ENCODE data around the gene INSYN2A. TPM values are rescaled to one million over a fixed set of nuclear protein-coding genes. Genes with fewer than 3 reads are reported as not detected.

INSYN2A gene
- total RNA-seq, 1 donor, result not detected

DNA sequence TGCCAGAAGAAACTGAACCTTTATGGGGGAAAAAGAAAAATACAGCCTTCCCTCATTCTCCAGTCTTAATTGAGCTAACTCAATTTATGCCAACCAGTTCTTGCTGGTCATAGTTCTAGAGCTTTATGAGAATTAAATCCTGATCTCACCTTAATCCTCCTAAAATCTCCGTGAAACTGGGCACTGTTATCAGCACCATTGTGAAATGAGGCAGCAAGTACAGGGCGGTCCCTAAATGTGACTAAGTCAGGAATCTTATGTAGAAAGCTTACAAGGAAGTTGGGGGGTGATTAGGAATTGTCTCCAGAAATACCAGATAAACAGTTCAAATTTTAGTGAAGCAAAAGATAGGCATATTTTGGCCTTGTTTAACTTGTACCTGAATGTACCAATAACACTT is 10.7 kb upstream of the INSYN2A start:
- no peaks in the 10 kb centered on the region for H3K9me3 ChIP-seq (ENCODE audit: low read depth, low read length)
- H3K4me1 ChIP-seq (ENCODE audit: insufficient read depth, low read length), result no peaks in the 10 kb centered on the region
- no peaks in the 10 kb centered on the region for H3K27me3 ChIP-seq (ENCODE audit: insufficient read depth, low read length)
- no peak overlapping the region for H3K4me3 ChIP-seq (ENCODE audit: low read length)

DNA sequence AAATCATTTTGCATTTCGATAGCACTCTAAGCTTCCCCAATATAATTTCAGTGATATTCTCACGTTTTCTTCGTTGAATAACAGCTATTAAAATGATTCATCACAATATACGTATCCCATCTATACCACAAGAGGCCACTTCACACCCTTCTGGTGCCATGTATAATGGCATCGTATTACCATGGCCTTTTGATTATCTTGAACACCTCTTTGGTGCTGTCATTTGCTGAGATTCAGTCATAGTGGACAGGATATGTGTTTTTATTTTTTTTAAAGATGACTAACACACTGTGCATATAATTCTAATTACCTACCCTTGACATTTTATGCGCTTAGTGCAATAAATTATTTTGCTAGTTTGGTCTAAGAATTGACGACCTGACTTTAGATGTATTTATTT is 6.7 kb upstream of the INSYN2A start:
- peaks cover 8% of the 10 kb centered on the region for H3K27me3 ChIP-seq (ENCODE audit: insufficient read depth, low read length)

DNA sequence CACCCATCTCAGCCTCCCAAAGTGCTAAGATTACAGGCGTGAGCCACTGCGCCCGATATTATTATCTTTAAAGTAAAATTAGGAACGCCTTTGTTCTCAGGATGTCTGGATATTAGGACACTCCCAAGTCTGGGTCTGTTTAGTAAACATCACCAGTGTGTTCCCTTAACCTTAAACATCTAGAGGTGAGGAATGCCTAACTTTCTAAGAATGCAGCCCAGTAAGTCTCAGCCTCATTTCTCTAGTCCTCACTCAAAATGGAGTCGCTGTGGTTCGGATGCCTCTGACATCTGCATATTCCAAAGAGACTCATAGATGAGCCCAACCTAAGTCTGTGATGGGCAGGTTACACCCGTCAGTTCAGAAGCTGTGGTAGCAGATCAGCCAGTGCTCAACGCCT is 4.3 kb upstream of the INSYN2A start:
- no peaks in the 10 kb centered on the region for H3K9me3 ChIP-seq (ENCODE audit: low read depth, low read length)
- H3K4me1 ChIP-seq (ENCODE audit: insufficient read depth, low read length), result no peaks in the 10 kb centered on the region
- H3K4me3 ChIP-seq (ENCODE audit: low read length), result no peak overlapping the region
- H3K27me3 ChIP-seq (ENCODE audit: insufficient read depth, low read length), result peaks cover 22% of the 10 kb centered on the region

More for the DNA sequence above, 6.7 kb upstream of the INSYN2A start:
- Histone ChIP-seq H3K9me3 (ENCODE audit: low read depth, low read length) (no peaks in the 10 kb centered on the region), H3K4me1 (ENCODE audit: insufficient read depth, low read length) (no peaks in the 10 kb centered on the region), H3K4me3 (ENCODE audit: low read length) (no peak overlapping the region)

DNA sequence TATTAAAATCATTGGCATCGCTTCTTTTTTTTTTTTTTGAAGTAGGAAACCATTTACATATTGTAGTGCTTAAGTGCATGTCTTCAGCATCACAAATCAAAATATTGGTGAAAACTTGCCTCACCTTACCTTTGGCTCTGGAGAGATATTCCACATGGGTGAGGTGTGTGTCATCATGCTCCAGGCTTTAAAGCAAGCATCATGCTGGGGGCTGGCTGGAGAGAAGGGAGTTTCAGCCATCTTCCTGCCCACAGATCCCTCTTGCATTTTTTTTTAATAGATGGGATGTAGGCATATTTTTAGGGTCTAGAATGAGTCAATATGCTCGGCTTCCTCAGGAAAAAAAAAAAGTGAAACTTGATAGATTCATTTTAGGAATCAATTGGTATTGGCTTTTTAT is 2.3 kb upstream of the INSYN2A start:
- H3K9me3 ChIP-seq (ENCODE audit: low read depth, low read length), result no peaks in the 10 kb centered on the region
- H3K27me3 ChIP-seq (ENCODE audit: insufficient read depth, low read length), result peaks cover 39% of the 10 kb centered on the region
- no peaks in the 10 kb centered on the region for H3K4me1 ChIP-seq (ENCODE audit: insufficient read depth, low read length)
- H3K4me3 ChIP-seq (ENCODE audit: low read length), result no peak overlapping the region

DNA sequence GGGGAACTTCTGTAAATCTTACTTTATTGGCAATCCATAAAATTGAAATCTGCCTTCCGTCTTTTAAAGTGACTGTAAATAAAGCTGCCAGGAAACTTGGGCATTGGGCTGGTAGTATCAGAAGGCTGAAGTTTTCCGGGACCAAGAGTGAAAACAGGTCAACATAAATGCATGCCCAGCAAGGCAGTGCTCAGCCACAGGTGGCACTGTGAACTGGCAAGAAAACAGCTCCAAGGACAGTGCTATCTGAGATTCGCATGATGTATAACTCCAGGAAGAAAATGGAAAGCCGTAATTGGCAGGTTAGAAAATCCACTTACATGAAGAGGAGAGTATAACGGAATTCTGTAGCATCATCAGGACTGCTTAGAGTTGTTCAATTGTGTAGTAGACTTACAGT is 1.9 kb upstream of the INSYN2A start:
- peaks cover 43% of the 10 kb centered on the region for H3K27me3 ChIP-seq (ENCODE audit: insufficient read depth, low read length)
- H3K4me1 ChIP-seq (ENCODE audit: insufficient read depth, low read length), result no peaks in the 10 kb centered on the region
- H3K9me3 ChIP-seq (ENCODE audit: low read depth, low read length), result no peaks in the 10 kb centered on the region
- no peak overlapping the region for H3K4me3 ChIP-seq (ENCODE audit: low read length)

DNA sequence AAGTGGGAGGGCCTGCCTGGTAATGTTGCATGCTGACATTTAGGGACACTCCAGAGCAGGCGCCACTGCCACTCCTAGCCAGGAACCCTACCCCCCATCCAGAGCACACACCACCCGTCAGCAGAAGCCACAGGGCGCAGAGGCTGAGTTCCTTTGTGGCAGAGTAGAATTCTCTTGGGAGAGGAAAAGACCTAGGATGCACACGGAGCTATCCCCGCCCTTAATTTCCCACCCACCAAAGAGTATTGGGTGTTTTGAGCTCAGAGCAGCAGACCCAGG is 702 bp upstream of the INSYN2A start:
- no peaks in the 10 kb centered on the region for H3K9me3 ChIP-seq (ENCODE audit: low read depth, low read length)
- H3K4me1 ChIP-seq (ENCODE audit: insufficient read depth, low read length), result no peaks in the 10 kb centered on the region
- H3K4me3 ChIP-seq (ENCODE audit: low read length), result no peak overlapping the region
- H3K27me3 ChIP-seq (ENCODE audit: insufficient read depth, low read length), result peaks cover 50% of the 10 kb centered on the region

DNA sequence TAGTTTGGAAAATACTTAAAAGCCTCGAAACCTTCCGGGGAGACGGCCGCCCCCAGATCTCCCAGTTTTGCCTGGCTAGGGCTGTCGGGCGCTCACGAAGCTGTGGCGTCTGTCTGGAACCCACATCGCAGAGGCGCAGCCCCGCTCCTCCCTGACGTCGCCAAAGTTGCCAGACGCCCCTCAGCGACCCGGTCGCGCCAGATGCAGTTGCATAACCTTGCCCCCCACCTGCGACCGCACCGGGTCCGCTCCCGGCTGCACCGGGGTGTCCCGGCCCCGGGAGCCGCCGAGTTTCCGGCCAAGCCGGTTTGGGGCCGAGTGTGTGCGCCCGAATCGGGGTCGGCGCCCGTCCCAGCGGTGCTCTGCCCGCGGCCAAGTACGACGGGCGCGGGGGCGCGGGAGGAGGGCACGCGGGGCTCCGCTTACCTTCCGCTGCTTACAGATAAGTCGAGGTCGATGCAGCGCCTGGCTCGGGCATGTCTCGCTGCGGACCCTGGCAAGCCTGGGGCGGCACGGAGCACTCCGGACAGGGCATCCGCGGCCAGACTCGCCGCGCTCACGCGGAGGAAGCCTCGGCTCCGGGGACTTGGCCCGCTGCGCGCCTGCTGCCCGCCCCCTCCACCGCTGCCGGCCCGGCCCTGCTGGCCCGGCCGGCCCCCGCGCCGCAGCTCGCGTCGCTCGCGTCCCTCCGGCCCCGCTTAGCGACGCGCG is 665 bp downstream of the INSYN2A start:
- Histone ChIP-seq H3K4me1 (ENCODE audit: insufficient read depth, low read length) (no peaks in the 10 kb centered on the region), H3K9me3 (ENCODE audit: low read depth, low read length) (no peaks in the 10 kb centered on the region), H3K4me3 (ENCODE audit: low read length) (no peak overlapping the region), H3K27me3 (ENCODE audit: insufficient read depth, low read length) (peaks cover 50% of the 10 kb centered on the region)

DNA sequence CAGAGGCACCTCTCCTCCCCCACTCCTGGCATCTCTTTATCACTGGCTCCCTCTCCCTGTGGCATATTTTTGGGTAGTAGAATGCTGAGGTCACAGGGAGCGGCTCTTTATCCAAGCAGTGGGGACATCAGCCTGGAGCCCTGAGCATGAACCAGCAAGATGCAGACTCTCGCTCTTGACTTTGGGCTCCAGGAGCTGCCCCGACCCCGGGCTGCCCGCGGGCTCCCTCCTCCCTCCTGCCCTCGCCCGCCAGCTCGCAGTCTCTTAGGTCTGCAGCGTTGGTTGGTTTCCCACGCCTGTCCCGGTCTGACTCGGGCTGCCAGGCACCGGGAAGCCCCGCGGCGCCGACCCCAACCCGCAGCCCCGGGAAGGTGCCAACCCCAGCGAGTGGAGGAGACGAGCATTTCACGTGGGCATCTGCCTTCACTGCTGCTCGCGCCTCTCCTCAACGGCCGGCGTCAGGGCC is 1.3 kb downstream of the INSYN2A start:
- Histone ChIP-seq H3K4me3 (ENCODE audit: low read length) (no peak overlapping the region), H3K4me1 (ENCODE audit: insufficient read depth, low read length) (no peaks in the 10 kb centered on the region), H3K27me3 (ENCODE audit: insufficient read depth, low read length) (peaks cover 50% of the 10 kb centered on the region), H3K9me3 (ENCODE audit: low read depth, low read length) (no peaks in the 10 kb centered on the region)

DNA sequence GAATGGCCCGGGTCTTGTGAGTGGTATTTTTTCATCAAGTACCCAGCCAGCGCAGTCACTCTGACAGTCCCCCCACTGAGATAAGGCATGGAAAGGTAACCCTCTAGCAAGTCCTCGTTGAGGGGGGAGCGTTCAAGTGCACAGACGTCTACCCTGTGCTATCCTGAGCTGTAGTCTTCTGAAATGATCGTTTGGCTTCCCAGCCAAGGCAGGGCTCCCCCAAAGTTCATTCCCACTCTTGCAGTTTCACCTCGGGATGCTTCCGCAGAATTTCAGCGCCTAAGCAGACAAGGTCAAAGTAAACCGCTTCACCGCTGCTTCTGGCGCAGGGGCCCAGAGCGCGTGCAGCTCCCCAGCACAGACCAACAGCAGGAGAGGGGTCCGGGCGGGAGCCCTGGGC is 1.8 kb downstream of the INSYN2A start:
- no peaks in the 10 kb centered on the region for H3K4me1 ChIP-seq (ENCODE audit: insufficient read depth, low read length)
- H3K9me3 ChIP-seq (ENCODE audit: low read depth, low read length), result no peaks in the 10 kb centered on the region
- H3K4me3 ChIP-seq (ENCODE audit: low read length), result no peak overlapping the region
- H3K27me3 ChIP-seq (ENCODE audit: insufficient read depth, low read length), result peaks cover 50% of the 10 kb centered on the region

DNA sequence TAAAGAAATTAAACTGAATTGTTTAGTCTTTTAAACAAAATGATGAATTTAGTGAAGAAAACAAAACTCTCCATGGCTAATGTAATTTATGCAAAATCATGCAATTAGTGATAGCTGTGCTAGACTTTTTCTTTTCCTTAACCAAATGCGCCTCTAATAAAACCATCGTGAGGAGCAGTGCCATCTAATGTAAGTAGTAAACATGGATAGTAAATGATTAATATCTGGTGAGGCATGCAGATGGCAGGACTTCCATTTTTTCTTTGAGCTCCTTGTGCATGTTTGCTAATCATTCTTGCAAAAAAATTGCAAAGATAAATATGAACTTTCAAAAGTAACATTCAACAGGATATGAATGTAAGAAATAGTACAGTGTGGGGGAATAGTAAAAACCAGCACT is 2.3 kb downstream of the INSYN2A start:
- H3K27me3 ChIP-seq (ENCODE audit: insufficient read depth, low read length), result peaks cover 50% of the 10 kb centered on the region
- no peaks in the 10 kb centered on the region for H3K9me3 ChIP-seq (ENCODE audit: low read depth, low read length)
- H3K4me1 ChIP-seq (ENCODE audit: insufficient read depth, low read length), result no peaks in the 10 kb centered on the region
- no peak overlapping the region for H3K4me3 ChIP-seq (ENCODE audit: low read length)

DNA sequence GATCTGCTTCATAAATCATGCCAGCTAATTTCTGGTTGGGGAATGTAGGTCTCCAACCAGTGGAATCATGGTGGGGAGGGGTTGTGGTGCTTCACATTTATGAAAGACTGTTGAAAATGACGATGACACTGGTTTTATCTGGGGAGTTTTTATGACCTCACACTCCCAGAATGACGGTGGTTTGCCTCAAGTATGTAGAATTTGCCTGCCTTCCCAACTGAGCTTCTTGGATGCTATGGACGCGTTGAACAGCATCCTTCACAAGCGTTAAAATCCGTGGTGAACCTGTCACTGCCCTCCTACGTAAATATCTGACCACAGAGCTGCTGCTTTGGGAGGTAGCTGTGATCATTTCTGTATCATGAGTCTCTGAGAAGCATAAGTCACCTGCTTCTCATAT is 3.3 kb downstream of the INSYN2A start:
- Histone ChIP-seq H3K27me3 (ENCODE audit: insufficient read depth, low read length) (peaks cover 43% of the 10 kb centered on the region), H3K4me3 (ENCODE audit: low read length) (no peak overlapping the region), H3K9me3 (ENCODE audit: low read depth, low read length) (no peaks in the 10 kb centered on the region), H3K4me1 (ENCODE audit: insufficient read depth, low read length) (no peaks in the 10 kb centered on the region)

DNA sequence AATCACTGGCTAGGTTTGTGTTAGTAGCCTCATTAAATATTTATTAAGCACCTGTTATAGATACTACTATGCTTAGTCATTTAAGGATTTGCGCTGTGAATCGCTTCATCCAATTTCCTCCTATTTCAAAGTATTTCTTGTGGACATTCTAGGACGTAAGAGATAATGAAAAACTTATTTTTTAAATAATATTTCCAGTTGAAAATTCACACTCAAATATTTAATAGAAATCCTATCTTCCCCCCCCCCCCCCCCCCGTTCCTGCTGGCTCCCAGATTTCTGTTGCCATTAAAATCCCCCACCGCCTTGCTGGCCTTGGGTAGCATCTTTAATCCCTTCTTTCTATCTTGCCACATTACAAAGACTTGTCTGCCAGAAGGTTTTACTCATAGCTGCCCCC is 6.0 kb downstream of the INSYN2A start:
- H3K4me3 ChIP-seq (ENCODE audit: low read length), result no peak overlapping the region
- H3K4me1 ChIP-seq (ENCODE audit: insufficient read depth, low read length), result no peaks in the 10 kb centered on the region
- H3K27me3 ChIP-seq (ENCODE audit: insufficient read depth, low read length), result peaks cover 28% of the 10 kb centered on the region
- no peaks in the 10 kb centered on the region for H3K9me3 ChIP-seq (ENCODE audit: low read depth, low read length)

DNA sequence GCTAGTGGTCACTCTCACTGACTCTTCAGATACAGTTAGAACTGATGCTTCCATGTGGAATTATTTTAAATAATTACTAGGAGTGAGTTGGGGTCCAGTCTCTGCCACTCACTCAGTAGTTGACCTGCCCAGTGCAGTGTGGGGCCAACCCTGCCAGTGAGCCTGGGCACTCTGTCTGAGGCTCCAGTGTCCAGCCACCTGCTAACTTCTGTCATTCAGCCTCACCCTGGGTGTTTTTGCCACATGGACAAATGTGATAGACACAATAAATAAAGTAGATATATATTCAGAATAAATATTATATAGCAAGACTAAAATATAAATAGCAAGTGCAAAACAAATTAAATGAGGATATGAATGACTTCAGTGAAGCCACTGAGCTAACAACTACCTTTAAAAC is 7.2 kb downstream of the INSYN2A start:
- H3K9me3 ChIP-seq (ENCODE audit: low read depth, low read length), result no peaks in the 10 kb centered on the region
- peaks cover 16% of the 10 kb centered on the region for H3K27me3 ChIP-seq (ENCODE audit: insufficient read depth, low read length)
- H3K4me1 ChIP-seq (ENCODE audit: insufficient read depth, low read length), result no peaks in the 10 kb centered on the region
- no peak overlapping the region for H3K4me3 ChIP-seq (ENCODE audit: low read length)

DNA sequence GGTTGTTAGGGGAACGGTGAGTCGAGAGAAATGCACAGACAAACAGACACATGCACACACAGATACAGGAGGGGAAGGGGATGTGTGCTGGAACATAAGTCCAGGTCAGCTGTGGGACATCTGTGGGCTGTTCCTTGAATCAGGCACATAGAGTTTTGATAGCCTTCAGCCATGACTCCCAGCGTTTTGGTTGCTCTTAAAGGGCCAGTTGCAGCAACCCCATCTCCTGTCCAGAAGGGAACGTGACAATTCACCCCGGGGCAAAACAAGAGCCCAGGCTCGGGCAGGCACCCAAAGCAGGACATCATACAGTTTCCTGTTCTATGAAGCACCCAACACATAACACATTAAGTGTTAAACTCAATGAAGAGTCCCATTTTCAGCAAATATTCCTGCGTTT is 9.6 kb downstream of the INSYN2A start:
- Histone ChIP-seq H3K4me1 (ENCODE audit: insufficient read depth, low read length) (no peaks in the 10 kb centered on the region), H3K4me3 (ENCODE audit: low read length) (no peak overlapping the region), H3K27me3 (ENCODE audit: insufficient read depth, low read length) (no peaks in the 10 kb centered on the region), H3K9me3 (ENCODE audit: low read depth, low read length) (no peaks in the 10 kb centered on the region)

DNA sequence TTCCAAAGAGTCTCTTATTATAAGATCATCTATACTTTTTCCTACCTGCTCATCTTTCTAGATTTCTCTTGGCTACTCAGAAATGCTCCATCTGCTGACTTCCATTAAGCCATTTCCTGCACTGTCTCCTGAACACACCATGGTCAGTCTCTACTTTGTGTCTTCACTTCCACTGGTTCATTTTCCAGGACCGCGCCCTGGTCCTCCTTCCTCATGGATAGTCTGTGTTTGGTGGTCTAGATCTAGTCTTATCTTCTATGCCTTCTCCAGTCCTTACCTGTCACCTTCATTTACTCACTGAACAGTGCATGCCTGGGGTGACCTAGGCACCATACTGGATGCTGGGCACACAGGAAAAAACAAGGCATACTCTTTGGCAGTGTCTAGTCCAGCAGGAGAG is 11.8 kb downstream of the INSYN2A start:
- no peaks in the 10 kb centered on the region for H3K9me3 ChIP-seq (ENCODE audit: low read depth, low read length)
- no peaks in the 10 kb centered on the region for H3K4me1 ChIP-seq (ENCODE audit: insufficient read depth, low read length)
- H3K27me3 ChIP-seq (ENCODE audit: insufficient read depth, low read length), result no peaks in the 10 kb centered on the region
- H3K4me3 ChIP-seq (ENCODE audit: low read length), result no peak overlapping the region

DNA sequence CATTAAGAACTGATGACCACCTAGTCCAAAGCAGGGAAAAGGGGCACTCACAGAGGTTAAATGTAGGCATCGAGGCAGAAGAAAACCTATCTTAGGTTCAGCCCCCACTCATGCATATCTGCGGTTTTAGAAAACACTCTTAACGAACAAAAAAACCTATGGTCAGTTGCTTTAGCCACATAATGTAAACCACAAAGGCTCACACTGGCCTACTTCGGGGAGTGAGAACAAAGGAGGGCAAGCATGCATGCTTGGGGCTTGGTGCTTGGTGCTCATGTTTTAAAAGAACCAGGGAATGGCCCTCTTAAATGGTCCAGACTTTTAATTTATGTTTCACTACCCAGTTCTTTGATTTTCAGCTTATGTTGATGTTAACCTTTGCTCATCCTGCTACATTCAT is 14.2 kb downstream of the INSYN2A start:
- no peaks in the 10 kb centered on the region for H3K9me3 ChIP-seq (ENCODE audit: low read depth, low read length)
- H3K4me3 ChIP-seq (ENCODE audit: low read length), result no peak overlapping the region
- H3K27me3 ChIP-seq (ENCODE audit: insufficient read depth, low read length), result no peaks in the 10 kb centered on the region
- H3K4me1 ChIP-seq (ENCODE audit: insufficient read depth, low read length), result no peaks in the 10 kb centered on the region

Data from mononuclear cell (primary cell).